HepG2 (cell line): ENCODE data around the gene PBX1. TPM values are rescaled to one million over a fixed set of nuclear protein-coding genes. Genes with fewer than 3 reads are reported as not detected.

Source experiments
- ATAC-seq: fragments of 200-7000 bp; cut with Tn5 transposase; 3 replicates; pipeline ENCODE4 v1.9.1; 2020; ENCODE audit warnings: mild to moderate bottlenecking, moderate library complexity
- BruUV-seq: library from RNA; stranded (reverse); fragments of 400-500 nt; replicated peaks from 2 replicates; lab custom pipeline; 2021; lab: Mats Ljungman, UMichigan
- CTCF ChIA-PET: fragments of 300-600 bp; formaldehyde crosslinking; extraction: SDS; loops from one replicate; lab custom pipeline; 2021; ENCODE audit warnings: low total read pairs, inconsistent platforms, low intra/inter-chr PET ratio; lab: Yijun Ruan, JAX
- POLR2A ChIA-PET: fragments of 350-600 bp; sonication (Branson Sonifier 250); formaldehyde crosslinking; loops from one replicate; lab custom pipeline; 2020; ENCODE audit warnings: antibody characterized with exemption, inconsistent platforms; lab: Yijun Ruan, JAX
- DNase-seq: peaks from one replicate; pipeline ENCODE4 v3.0.0-alpha.2; 2015; ENCODE audit warnings: low spot score
- FAIRE-seq: peaks from 3 replicates; lab custom pipeline; 2011; peaks lifted over from hg19 to GRCh38; lab: Jason Lieb, UNC
- H2AFZ ChIP-seq: one replicate; pipeline ENCODE4 v1.6.1; 2011; ENCODE audit warnings: low read length, inconsistent platforms
- H3K27ac ChIP-seq: fragments of 300-600 bp; 3 replicates; pipeline ENCODE4 v1.8.0; 2011; ENCODE audit warnings: mixed run types, mild to moderate bottlenecking, mixed read lengths, low read length, inconsistent platforms; ENCODE audit not compliant: insufficient read depth; ENCODE audit errors: extremely low read length
- H3K27me3 ChIP-seq, 2 experiments: fragments of 200-600 bp in 1 of 2; 2 replicates in 1 of 2; 3 replicates in 1 of 2; pipeline versions ENCODE4 v1.6.0 to v1.8.0; 2011; ENCODE audit warnings: low read length in 2 of 2, mild to moderate bottlenecking in 2 of 2, moderate library complexity in 2 of 2, inconsistent platforms in 1 of 2; ENCODE audit not compliant: insufficient read depth in 2 of 2, control insufficient read depth in 1 of 2
- H3K36me3 ChIP-seq, 2 experiments: fragments of 200-600 bp in 1 of 2; replicated peaks in 1 of 2; 2 replicates in 1 of 2; 3 replicates in 1 of 2; pipeline versions ENCODE4 v1.5.1 to v1.8.0; 2011; ENCODE audit warnings: low read length in 2 of 2, inconsistent platforms in 1 of 2; ENCODE audit not compliant: insufficient read depth in 2 of 2, control insufficient read depth in 1 of 2
- H3K4me1 ChIP-seq: 2 replicates; pipeline ENCODE4 v1.5.1; 2012; ENCODE audit warnings: low read length, inconsistent platforms; ENCODE audit not compliant: insufficient read depth
- H3K4me2 ChIP-seq: 2 replicates; pipeline ENCODE4 v1.6.0; 2011; ENCODE audit warnings: low read depth, low read length, inconsistent platforms
- H3K4me3 ChIP-seq, 3 experiments: fragments of 200-600 bp in 1 of 3; sonication (generic), shearing (Covaris generic) in 1 of 3; replicated peaks in 1 of 3; 2 replicates each; pipeline ENCODE4 v1.5.1; 2011 to 2016; ENCODE audit warnings: low read length in 3 of 3, inconsistent platforms in 2 of 3, low read depth in 2 of 3, mild to moderate bottlenecking in 2 of 3, control low read depth in 1 of 3, mixed read lengths in 1 of 3; ENCODE audit not compliant: insufficient read depth in 1 of 3
- H3K79me2 ChIP-seq: one replicate; pipeline ENCODE4 v1.6.1; 2011; ENCODE audit warnings: low read length, inconsistent platforms; ENCODE audit not compliant: insufficient read depth
- H3K9ac ChIP-seq: 2 replicates; pipeline ENCODE4 v1.6.0; 2011; ENCODE audit warnings: mild to moderate bottlenecking, low read depth, low read length, inconsistent platforms; ENCODE audit not compliant: insufficient read depth
- H3K9me3 ChIP-seq: 2 replicates; pipeline ENCODE4 v1.5.1; 2012; ENCODE audit warnings: mild to moderate bottlenecking, low read length
- H4K20me1 ChIP-seq: 2 replicates; pipeline ENCODE4 v1.6.0; 2011; ENCODE audit warnings: inconsistent platforms, mild to moderate bottlenecking, low read length, moderate library complexity; ENCODE audit not compliant: insufficient read depth
- EED ChIP-seq: sonication (generic); formaldehyde crosslinking; IDR thresholded peaks from 2 replicates; pipeline ENCODE4 v1.5.0; 2020; ENCODE audit warnings: mild to moderate bottlenecking, missing genetic modification reagents
- HNRNPL ChIP-seq: fragments of 200-400 bp; formaldehyde crosslinking; IDR thresholded peaks from 2 replicates; pipeline ENCODE4 v1.6.1; 2017; ENCODE audit warnings: mild to moderate bottlenecking, low read depth, low read length
- HOXA5 ChIP-seq: sonication (generic); formaldehyde crosslinking; IDR thresholded peaks from 2 replicates; pipeline ENCODE4 v1.4.0; 2020; ENCODE audit warnings: missing genetic modification reagents
- KDM2A ChIP-seq: sonication (generic); formaldehyde crosslinking; IDR thresholded peaks from 2 replicates; pipeline ENCODE4 v1.4.0; 2020; ENCODE audit warnings: low read depth, missing genetic modification reagents, borderline replicate concordance
- KLF15 ChIP-seq: sonication (generic); formaldehyde crosslinking; IDR thresholded peaks from 2 replicates; pipeline ENCODE4 v1.8.1; 2023; ENCODE audit warnings: borderline replicate concordance, mild to moderate bottlenecking, inconsistent platforms, missing genetic modification reagents, mixed read lengths
- KMT2A ChIP-seq: sonication (generic); formaldehyde crosslinking; IDR thresholded peaks from 2 replicates; pipeline ENCODE4 v1.4.0; 2020; ENCODE audit warnings: missing genetic modification reagents
- MXD4 ChIP-seq: IDR thresholded peaks from 2 replicates; pipeline ENCODE4 v1.6.1; 2016; ENCODE audit warnings: mild to moderate bottlenecking, missing biosample characterization, missing genetic modification reagents
- MXI1 ChIP-seq: IDR thresholded peaks from 3 replicates; pipeline ENCODE4 v1.6.1; 2012; ENCODE audit warnings: low read depth, low read length, inconsistent platforms, borderline replicate concordance
- NFIC ChIP-seq: IDR thresholded peaks from 2 replicates; pipeline ENCODE4 v1.6.1; 2012; ENCODE audit warnings: mild to moderate bottlenecking, low read length, inconsistent platforms
- PHF8 ChIP-seq: sonication (generic); formaldehyde crosslinking; IDR thresholded peaks from 2 replicates; pipeline ENCODE4 v1.5.0; 2020; ENCODE audit warnings: missing genetic modification reagents
- SIX1 ChIP-seq: sonication (generic); formaldehyde crosslinking; IDR thresholded peaks from 2 replicates; pipeline ENCODE4 v1.4.0; 2020; ENCODE audit warnings: missing genetic modification reagents, borderline replicate concordance
- SMAD9 ChIP-seq: sonication (generic); formaldehyde crosslinking; IDR thresholded peaks from 2 replicates; pipeline ENCODE4 v1.5.1; 2020; ENCODE audit warnings: mild to moderate bottlenecking, missing genetic modification reagents
- TMF1 ChIP-seq: sonication (generic); formaldehyde crosslinking; IDR thresholded peaks from 2 replicates; pipeline ENCODE4 v1.8.1; 2022; ENCODE audit warnings: low read depth, missing genetic modification reagents
- ZNF10 ChIP-seq: sonication (generic); formaldehyde crosslinking; IDR thresholded peaks from 2 replicates; pipeline ENCODE4 v1.4.0; 2020; ENCODE audit warnings: mild to moderate bottlenecking, low read depth, missing genetic modification reagents, borderline replicate concordance
- ZNF207 ChIP-seq: fragments of 450-650 bp; IDR thresholded peaks from 2 replicates; pipeline ENCODE4 v1.6.1; 2016; ENCODE audit warnings: antibody characterized with exemption, borderline replicate concordance
- ZNF224 ChIP-seq: sonication (generic); formaldehyde crosslinking; IDR thresholded peaks from 2 replicates; pipeline ENCODE4 v1.5.0; 2020; ENCODE audit warnings: mild to moderate bottlenecking, missing genetic modification reagents
- ZNF749 ChIP-seq: sonication (generic); formaldehyde crosslinking; IDR thresholded peaks from 2 replicates; pipeline ENCODE4 v1.8.0; 2022; ENCODE audit warnings: mild to moderate bottlenecking, missing genetic modification reagents, moderate library complexity, borderline replicate concordance
- WGBS: methylation state at CpG from one replicate; pipeline ENCODE4 v1.1.6; 2017; ENCODE audit warnings: low lambda C conversion rate; 5-methylcytosine and 5-hydroxymethylcytosine counted together
- in situ Hi-C: cut with HindIII; loops from 2 replicates; pipeline ENCODE4 v1.10.0; 2017; ENCODE audit warnings: low pct_unique_long_range_greater_than_20kb; ENCODE audit not compliant: extremely low pct_ligation_motif_present
- intact Hi-C: fragments of 100-400 bp; cut with micrococcal nuclease; formaldehyde crosslinking; loops from one replicate; pipeline ENCODE4 v1.10.0; 2022; ENCODE audit not compliant: unreplicated experiment
- polyA plus RNA-seq, 8 experiments: library from polyadenylated mRNA; depleted of rRNA in 3 of 8; stranded (reverse) in 7 of 8; unstranded in 1 of 8; fragments of >200 nt; fragmentation: Illumina TruSeq in 4 of 8; extraction: Trizol in 4 of 8; gene quantifications; 2 replicates each; pipeline versions ENCODE4 v1.2.1 to v1.2.3, GENCODE V29; 2011 to 2016; ENCODE audit warnings: low read depth in 4 of 8, missing spikeins in 1 of 8, mixed read lengths in 1 of 8; ENCODE audit not compliant: insufficient read depth in 1 of 8
- total RNA-seq, 5 experiments: library from RNA; depleted of rRNA; stranded (reverse); fragments of >200 nt; fragmentation: Illumina TruSeq; extraction: Trizol; gene quantifications; 2 replicates each; pipeline ENCODE4 v1.2.3, GENCODE V29; 2016; ENCODE audit warnings: low read depth in 1 of 5
- TF ChIP-seq, protein P1 (sequence below): IDR thresholded peaks from 2 replicates; pipeline ENCODE4 v1.6.1; 2016
- TF ChIP-seq, protein P2 (sequence below): IDR thresholded peaks from 2 replicates; pipeline ENCODE4 v1.6.1; 2012; ENCODE audit warnings: inconsistent platforms
- TF ChIP-seq, protein P3 (sequence below): sonication (generic); formaldehyde crosslinking; IDR thresholded peaks from 2 replicates; pipeline ENCODE4 v1.4.0; 2020; ENCODE audit warnings: missing genetic modification reagents

The PBX1 gene
- total and polyA plus RNA-seq, 2 of the 13 experiments (the other 11 are each of a cell fraction or from before 2014, with no cell fraction given): 0.24 TPM; not detected in 1

DNA sequence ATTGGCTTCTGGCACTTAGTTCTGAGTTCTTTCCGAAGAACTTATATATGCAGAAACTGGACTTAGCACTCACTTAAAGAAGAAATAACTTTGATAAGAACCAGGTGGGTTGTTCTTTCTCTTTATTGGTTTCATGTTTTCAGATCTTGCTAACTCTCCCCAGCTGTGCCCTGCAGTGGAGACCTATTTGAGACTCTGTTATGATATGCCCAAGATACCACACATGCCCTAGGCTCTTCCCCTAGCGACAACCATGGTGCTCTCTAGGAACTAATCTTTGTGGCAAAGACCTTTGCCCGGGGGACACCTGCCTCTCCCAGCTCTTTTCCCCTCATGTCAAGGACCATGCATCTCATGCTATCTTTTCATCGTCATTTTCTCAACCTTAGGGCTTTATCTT is 128.8 kb downstream of the PBX1 start:
- Histone ChIP-seq H3K4me1 (no peaks in the 10 kb centered on the region), H3K36me3 (no peaks in the 10 kb centered on the region), H3K27ac (no peak overlapping the region), H3K4me2 (no peak overlapping the region), H4K20me1 (no peaks in the 10 kb centered on the region), H3K9ac (no peak overlapping the region), H3K4me3 (no peak overlapping the region), H3K79me2 (no peaks in the 10 kb centered on the region), H3K9me3 (no peaks in the 10 kb centered on the region), H3K27me3 (no peaks in the 10 kb centered on the region), H2AFZ (no peak overlapping the region)
- no TSS peak for BruUV-seq
- WGBS: 48% methylated on average over 4 of the region's 4 CpGs
- intact Hi-C loops (no loop called here), in situ Hi-C loops (no loop called here)
- ATAC-seq (no peak), DNase-seq (no peak), FAIRE-seq (no peak)
- ChIA-PET POLR2A (no interaction called here), CTCF (no interaction called here)
- no peak for TF ChIP-seq MXD4 (CRISPR knock-in tag)
- no peak for TF ChIP-seq HNRNPL
- no peak for TF ChIP-seq ZNF10 (CRISPR knock-in tag)
- TF ChIP-seq ZNF224: no peak
- TF ChIP-seq KDM2A (CRISPR knock-in tag): no peak
- no peak for TF ChIP-seq TMF1 (CRISPR knock-in tag)
- no peak for TF ChIP-seq KMT2A (CRISPR knock-in tag)
- no peak for TF ChIP-seq SIX1 (CRISPR knock-in tag)
- TF ChIP-seq, protein P1, sequence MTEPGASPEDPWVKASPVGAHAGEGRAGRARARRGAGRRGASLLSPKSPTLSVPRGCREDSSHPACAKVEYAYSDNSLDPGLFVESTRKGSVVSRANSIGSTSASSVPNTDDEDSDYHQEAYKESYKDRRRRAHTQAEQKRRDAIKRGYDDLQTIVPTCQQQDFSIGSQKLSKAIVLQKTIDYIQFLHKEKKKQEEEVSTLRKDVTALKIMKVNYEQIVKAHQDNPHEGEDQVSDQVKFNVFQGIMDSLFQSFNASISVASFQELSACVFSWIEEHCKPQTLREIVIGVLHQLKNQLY: no peak

DNA sequence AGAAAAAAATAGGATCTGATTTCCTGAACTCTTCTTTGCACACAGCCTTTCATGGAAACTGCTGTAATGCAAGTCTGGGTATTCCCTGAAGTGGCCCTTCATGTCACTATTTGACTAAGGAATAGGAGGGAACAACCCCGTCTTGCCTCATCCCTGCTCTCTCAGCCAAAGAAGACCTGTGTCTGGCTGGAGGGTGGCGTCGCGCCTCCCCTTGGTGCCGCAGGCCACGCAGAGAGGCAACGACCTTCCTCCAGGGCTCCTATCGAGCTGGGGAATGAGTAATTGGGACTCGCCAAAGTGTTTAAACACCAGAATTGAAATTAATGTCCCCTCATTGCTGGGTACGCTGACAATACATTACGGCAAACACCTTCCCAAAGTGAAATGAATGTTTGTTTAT is 129.8 kb downstream of the PBX1 start:
- H3K4me2 ChIP-seq: no peak overlapping the region
- no peaks in the 10 kb centered on the region for H3K9me3 ChIP-seq
- FAIRE-seq (no peak), ATAC-seq (no peak), DNase-seq (no peak)
- ChIA-PET CTCF (no interaction called here), POLR2A (no interaction called here)
- in situ Hi-C loops: no loop called here
- no peaks in the 10 kb centered on the region for H3K4me1 ChIP-seq
- H4K20me1 ChIP-seq: no peaks in the 10 kb centered on the region
- no TSS peak for BruUV-seq
- intact Hi-C loops: no loop called here
- 63% methylated on average over 11 of the region's 11 CpGs for WGBS
- H2AFZ ChIP-seq: no peak overlapping the region
- no peak overlapping the region for H3K27ac ChIP-seq
- H3K9ac ChIP-seq: no peak overlapping the region
- H3K4me3 ChIP-seq: no peak overlapping the region
- no peaks in the 10 kb centered on the region for H3K79me2 ChIP-seq
- no peaks in the 10 kb centered on the region for H3K36me3 ChIP-seq
- no peaks in the 10 kb centered on the region for H3K27me3 ChIP-seq
- TF ChIP-seq, protein P2, sequence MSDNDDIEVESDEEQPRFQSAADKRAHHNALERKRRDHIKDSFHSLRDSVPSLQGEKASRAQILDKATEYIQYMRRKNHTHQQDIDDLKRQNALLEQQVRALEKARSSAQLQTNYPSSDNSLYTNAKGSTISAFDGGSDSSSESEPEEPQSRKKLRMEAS: no peak
- TF ChIP-seq KLF15 (CRISPR knock-in tag): no peak
- TF ChIP-seq MXI1: no peak
- TF ChIP-seq HOXA5 (CRISPR knock-in tag): no peak
- no peak for TF ChIP-seq NFIC
- no peak for TF ChIP-seq SMAD9 (CRISPR knock-in tag)
- TF ChIP-seq ZNF207: no peak
- TF ChIP-seq PHF8 (CRISPR knock-in tag): no peak
- no peak for TF ChIP-seq ZNF749
- no peak for TF ChIP-seq EED
- TF ChIP-seq, protein P3, sequence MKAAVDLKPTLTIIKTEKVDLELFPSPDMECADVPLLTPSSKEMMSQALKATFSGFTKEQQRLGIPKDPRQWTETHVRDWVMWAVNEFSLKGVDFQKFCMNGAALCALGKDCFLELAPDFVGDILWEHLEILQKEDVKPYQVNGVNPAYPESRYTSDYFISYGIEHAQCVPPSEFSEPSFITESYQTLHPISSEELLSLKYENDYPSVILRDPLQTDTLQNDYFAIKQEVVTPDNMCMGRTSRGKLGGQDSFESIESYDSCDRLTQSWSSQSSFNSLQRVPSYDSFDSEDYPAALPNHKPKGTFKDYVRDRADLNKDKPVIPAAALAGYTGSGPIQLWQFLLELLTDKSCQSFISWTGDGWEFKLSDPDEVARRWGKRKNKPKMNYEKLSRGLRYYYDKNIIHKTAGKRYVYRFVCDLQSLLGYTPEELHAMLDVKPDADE (CRISPR knock-in tag): no peak
